Esophagus muscularis mucosa (tissue), 4 donors: ENCODE measurements around the gene CALB2.

Experiments
- CTCF ChIP-seq, 3 experiments: fragments of 200-600 bp in 2 of 3; fragments of 450-650 bp in 1 of 3; sonication (generic) in 2 of 3; IDR thresholded peaks; one replicate each; pipeline ENCODE4 v1.5.1; 2017 to 2019; ENCODE audit warnings: antibody characterized with exemption in 3 of 3, mild to moderate bottlenecking in 2 of 3, moderate library complexity in 1 of 3
- EP300 ChIP-seq: sonication (generic); formaldehyde crosslinking; IDR thresholded peaks from one replicate; pipeline ENCODE4 v1.6.1; 2017; ENCODE audit warnings: antibody characterized with exemption
- POLR2A ChIP-seq: fragments of 450-650 bp; IDR thresholded peaks from one replicate; pipeline ENCODE4 v1.6.1; 2017; ENCODE audit warnings: antibody characterized with exemption, moderate library complexity, mild to moderate bottlenecking, low read depth
- POLR2AphosphoS5 ChIP-seq, 2 donors: sonication (generic); formaldehyde crosslinking; IDR thresholded peaks; one replicate each; pipeline ENCODE4 v1.6.1; 2017; ENCODE audit warnings: antibody characterized with exemption in 2 of 2

- TF ChIP-seq CTCF (IDR thresholded peaks at IDR 0.05): no peak
- TF ChIP-seq POLR2A: no peak
- TF ChIP-seq POLR2AphosphoS5 (IDR thresholded peaks at IDR 0.05): no peak
- TF ChIP-seq EP300: no peak
These were observed 72.2 kb downstream of the CALB2 start for GRCh38 chr16:71430744-71431143.
